HG03457 (cell line): ENCODE results near the gene SHANK1.

Experiments used
- ATAC-seq: cut with Tn5 transposase; IDR thresholded peaks from one replicate; pipeline ENCODE4 v1.9.1; 2021; ENCODE audit warnings: moderate number of reproducible peaks; ENCODE audit not compliant: unreplicated experiment

The SHANK1 gene

GRCh38 chr19:50713556-50714236, 5.9 kb downstream of the SHANK1 start:
- no peak for ATAC-seq

GRCh38 chr19:50712833-50713232, 6.8 kb downstream of the SHANK1 start:
- ATAC-seq: no peak

- no peak for ATAC-seq
Measured at GRCh38 chr19:50711805-50712204, 7.8 kb downstream of the SHANK1 start.

- ATAC-seq: no peak
Measured at GRCh38 chr19:50711196-50711595, 8.4 kb downstream of the SHANK1 start.

- no peak for ATAC-seq
Measured at GRCh38 chr19:50710612-50711011, 9.0 kb downstream of the SHANK1 start.

- ATAC-seq: no peak
Measured at GRCh38 chr19:50710094-50710493, 9.5 kb downstream of the SHANK1 start.

GRCh38 chr19:50708179-50708879, 11.3 kb downstream of the SHANK1 start:
- ATAC-seq: no peak

- ATAC-seq: no peak
Measured at GRCh38 chr19:50706387-50706786, 13.2 kb downstream of the SHANK1 start.

GRCh38 chr19:50705422-50706019, 14.1 kb downstream of the SHANK1 start:
- ATAC-seq: no peak

GRCh38 chr19:50703915-50704796, 15.4 kb downstream of the SHANK1 start:
- no peak for ATAC-seq

- no peak for ATAC-seq
Measured at GRCh38 chr19:50702871-50703829, 16.5 kb downstream of the SHANK1 start.

- ATAC-seq: no peak
Measured at GRCh38 chr19:50702158-50702870, 17.3 kb downstream of the SHANK1 start.

GRCh38 chr19:50701367-50701985, 18.1 kb downstream of the SHANK1 start:
- ATAC-seq: no peak

- ATAC-seq: no peak
Measured at GRCh38 chr19:50697414-50698124, 22.0 kb downstream of the SHANK1 start.

GRCh38 chr19:50696094-50696483, 23.5 kb downstream of the SHANK1 start:
- ATAC-seq: no peak

- no peak for ATAC-seq
Measured at GRCh38 chr19:50695251-50696093, 24.1 kb downstream of the SHANK1 start.

- ATAC-seq: no peak
Measured at GRCh38 chr19:50694815-50695145, 24.8 kb downstream of the SHANK1 start.
